ENCODE data around the gene JOSD2.

The JOSD2 gene

DNA sequence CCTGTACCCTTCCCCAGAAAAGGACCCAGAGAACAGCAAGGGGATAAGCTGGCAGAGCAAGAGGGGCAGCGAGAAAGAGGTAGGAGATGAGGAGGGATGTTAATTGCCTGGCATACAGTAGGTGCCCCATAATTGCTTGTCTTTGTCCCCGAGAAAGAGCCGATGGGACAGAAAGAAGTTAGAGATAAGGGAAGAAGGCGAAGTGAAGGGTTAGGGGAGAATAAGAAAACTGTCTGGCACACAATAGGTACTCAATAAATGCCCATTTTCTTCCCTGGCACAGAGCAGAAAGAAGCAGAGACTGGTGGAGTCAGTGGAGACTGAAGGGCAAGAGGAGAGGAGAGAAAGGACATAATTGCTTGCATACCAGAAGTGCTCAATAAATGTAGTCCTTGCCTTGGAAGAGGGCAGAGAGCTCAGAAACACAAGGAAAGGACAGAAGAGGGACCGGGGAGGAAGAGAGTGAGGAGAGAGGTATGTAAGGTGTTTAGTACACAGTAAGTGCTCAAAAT is 15.9 kb downstream of the JOSD2 start:
- DNase-seq (ENCODE audit: low read depth) = no peak
- TF ChIP-seq, protein P1, sequence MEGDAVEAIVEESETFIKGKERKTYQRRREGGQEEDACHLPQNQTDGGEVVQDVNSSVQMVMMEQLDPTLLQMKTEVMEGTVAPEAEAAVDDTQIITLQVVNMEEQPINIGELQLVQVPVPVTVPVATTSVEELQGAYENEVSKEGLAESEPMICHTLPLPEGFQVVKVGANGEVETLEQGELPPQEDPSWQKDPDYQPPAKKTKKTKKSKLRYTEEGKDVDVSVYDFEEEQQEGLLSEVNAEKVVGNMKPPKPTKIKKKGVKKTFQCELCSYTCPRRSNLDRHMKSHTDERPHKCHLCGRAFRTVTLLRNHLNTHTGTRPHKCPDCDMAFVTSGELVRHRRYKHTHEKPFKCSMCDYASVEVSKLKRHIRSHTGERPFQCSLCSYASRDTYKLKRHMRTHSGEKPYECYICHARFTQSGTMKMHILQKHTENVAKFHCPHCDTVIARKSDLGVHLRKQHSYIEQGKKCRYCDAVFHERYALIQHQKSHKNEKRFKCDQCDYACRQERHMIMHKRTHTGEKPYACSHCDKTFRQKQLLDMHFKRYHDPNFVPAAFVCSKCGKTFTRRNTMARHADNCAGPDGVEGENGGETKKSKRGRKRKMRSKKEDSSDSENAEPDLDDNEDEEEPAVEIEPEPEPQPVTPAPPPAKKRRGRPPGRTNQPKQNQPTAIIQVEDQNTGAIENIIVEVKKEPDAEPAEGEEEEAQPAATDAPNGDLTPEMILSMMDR (conservative IDR thresholded peaks at IDR 0.05; ENCODE audit: control insufficient read depth, insufficient read depth, low read depth, low read length) = no peak
- no peak overlapping the region for H3K4me3 ChIP-seq (ENCODE audit: control insufficient read depth, low read depth, low read length)

DNA sequence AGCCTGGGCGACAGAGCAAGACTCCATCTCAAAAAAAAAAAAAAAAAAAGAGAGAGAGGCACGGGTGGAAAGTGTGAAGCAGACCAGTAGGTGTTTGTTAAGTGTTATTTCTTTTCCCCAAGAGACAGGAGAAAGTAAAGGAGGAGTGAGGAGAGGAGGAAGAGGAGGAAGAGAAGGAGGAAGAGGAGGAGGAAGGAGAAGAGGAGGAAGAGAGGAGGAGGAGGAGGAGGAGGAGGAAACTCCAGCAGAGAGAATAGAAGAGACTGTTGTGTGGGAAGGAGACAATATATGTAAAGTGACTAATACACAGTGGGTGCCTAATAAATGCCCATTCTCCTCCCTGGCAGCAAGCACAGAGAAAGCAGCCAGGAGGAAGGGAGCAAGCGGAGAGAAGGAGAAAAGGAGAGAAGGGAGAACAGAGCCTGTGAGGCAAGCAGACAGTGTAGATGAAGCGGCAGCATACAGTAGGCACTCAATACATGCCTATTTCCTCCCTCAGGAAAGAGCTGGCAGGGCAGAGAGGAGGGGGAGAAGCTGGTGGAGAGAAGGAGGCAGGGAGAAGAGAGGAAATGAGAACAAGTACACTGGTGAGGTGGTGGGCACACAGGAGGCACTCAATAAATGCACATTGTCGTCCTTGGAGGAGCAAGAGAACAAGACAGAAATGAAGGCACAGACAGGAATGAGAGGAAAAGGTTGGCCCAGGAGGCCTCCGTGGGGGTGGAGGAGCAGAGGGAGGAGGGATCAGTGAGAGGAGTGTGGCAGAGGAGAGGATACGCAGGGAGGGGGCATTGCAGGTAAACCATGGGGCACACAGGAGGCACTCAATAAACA is 16.6 kb downstream of the JOSD2 start:
- TF ChIP-seq, protein P1 (conservative IDR thresholded peaks at IDR 0.05; ENCODE audit: control insufficient read depth, insufficient read depth, low read depth, low read length) = no peak
- no peak for DNase-seq (ENCODE audit: low read depth)
- H3K4me3 ChIP-seq (ENCODE audit: control insufficient read depth, low read depth, low read length) = no peak overlapping the region

DNA sequence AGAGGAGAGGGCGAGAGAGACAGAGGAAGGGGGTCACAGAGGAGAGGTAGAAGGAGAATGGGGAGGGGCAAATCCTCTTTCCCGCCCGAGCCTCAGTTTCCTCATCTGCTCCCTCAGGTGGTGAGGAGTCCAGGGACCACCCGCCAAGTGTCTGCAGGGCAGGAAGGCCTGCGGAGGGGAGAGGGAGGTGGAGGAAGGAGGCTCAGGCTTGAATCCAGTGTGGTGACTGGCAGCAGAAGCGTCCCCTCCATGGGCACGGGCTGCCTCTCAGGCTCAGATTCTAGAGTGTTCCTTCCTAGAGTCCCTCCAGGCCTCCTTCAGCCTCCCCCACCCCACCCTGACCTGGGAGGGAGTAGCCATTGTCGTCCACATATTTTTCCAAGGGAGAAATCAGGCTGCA is 17.8 kb downstream of the JOSD2 start:
- TF ChIP-seq, protein P1 (conservative IDR thresholded peaks at IDR 0.05; ENCODE audit: control insufficient read depth, insufficient read depth, low read depth, low read length) = no peak
- no peak overlapping the region for H3K4me3 ChIP-seq (ENCODE audit: control insufficient read depth, low read depth, low read length)
- DNase-seq (ENCODE audit: low read depth) = no peak

DNA sequence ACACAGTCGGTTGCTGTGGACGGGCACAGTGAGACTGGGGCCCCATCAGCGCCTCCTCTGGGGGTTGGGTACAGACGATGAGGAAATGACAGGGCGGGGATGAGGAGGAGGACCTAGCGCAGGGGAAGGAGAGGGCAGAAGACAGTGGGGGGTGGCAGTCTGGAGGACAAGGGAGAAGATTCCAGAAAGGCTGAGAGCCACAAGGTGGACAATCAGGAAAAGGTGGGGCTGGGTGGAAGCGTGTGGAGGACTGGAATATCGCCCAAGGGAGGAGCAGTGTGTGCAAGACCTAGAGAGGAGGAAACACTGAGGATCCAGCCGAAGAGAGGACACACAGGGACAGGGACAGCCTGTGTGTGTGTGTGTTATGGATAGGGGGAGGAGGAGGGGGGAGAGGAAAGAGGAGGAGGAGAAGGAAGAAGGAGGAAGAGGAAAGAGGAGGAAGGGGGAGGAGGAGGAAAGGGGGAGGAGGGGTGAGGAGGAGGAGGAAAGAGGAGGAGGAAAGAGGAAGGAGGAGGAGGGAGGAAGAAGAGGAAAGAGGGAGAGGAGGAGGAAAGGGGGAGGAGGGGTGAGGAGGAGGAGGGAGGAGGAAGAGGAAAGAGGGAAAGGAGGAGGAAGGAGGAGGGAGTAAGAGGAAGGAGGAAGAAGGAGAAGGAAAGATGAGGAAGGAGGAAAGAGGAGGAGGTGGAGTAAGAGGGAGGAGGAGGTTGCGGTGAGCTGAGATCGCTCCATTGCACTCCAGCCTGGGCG is 18.5 kb downstream of the JOSD2 start:
- TF ChIP-seq, protein P1 (conservative IDR thresholded peaks at IDR 0.05; ENCODE audit: control insufficient read depth, insufficient read depth, low read depth, low read length) = no peak
- H3K4me3 ChIP-seq (ENCODE audit: control insufficient read depth, low read depth, low read length) = no peak overlapping the region
- DNase-seq (ENCODE audit: low read depth) = no peak

DNA sequence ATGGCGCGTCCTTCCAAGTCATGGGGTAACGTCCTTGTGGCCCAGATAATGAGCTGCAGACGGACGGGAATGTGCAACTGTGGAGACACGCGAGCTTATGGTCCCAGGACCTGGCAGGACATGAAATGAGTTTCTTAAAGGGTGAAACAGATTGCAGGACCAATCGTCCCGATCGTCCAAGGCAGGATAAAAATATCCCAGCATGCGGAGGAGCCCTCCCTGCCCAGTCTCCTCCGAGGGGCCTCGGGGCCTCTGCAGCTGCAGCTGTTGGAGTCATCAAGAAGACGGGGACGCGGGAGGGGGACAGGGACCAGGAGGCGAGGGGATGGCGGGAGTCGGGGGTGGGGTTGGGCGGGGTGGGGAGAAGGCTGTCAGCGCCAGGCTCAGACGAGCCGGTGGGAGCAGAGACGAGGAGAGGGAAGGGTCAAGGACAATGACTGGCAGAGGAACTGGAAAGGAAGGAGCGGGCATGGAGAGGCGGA is 20.0 kb downstream of the JOSD2 start:
- TF ChIP-seq, protein P1 (conservative IDR thresholded peaks at IDR 0.05; ENCODE audit: control insufficient read depth, insufficient read depth, low read depth, low read length) = no peak
- no peak for DNase-seq (ENCODE audit: low read depth)

DNA sequence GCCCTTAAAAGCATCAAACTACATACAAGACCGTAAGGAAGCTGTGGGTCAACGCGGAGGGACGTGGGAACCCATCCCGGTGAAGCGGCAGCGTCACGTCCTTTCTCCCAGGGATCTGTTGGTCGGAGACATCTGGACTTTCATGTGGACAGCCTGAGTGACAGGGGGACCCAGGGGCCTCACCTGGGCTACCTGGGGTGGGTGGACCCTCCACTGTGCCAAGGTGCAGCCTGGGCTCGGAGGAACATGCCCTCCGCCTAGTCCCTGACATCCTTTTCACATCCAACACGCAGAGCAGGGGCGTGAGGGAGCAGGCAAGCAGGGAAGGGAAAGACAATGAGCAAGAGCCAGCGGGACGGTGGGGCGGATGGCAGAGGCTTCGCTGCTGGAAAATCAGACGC is 20.6 kb downstream of the JOSD2 start:
- DNase-seq (ENCODE audit: low read depth) = no peak
- H3K4me3 ChIP-seq (ENCODE audit: control insufficient read depth, low read depth, low read length) = no peak overlapping the region
- TF ChIP-seq, protein P1 (conservative IDR thresholded peaks at IDR 0.05; ENCODE audit: control insufficient read depth, insufficient read depth, low read depth, low read length) = no peak

More for the DNA sequence above, 20.0 kb downstream of the JOSD2 start:
- no peak overlapping the region for H3K4me3 ChIP-seq (ENCODE audit: control insufficient read depth, low read depth, low read length)

All from fibroblast of mammary gland (primary cell).